Measurements from ENCODE around the gene PPP2CA. TPM values are rescaled to one million over a fixed set of nuclear protein-coding genes. Genes with fewer than 3 reads are reported as not detected.

The PPP2CA gene
- total and polyA plus RNA-seq, 2 of the 8 experiments (the other 6 are each of a cell fraction or from before 2014, with no cell fraction given), result 75.0 to 205 TPM

- TF ChIP-seq CTCF (IDR thresholded peaks at IDR 0.05; ENCODE audit: control extremely low read depth in 1 of 3, insufficient read depth in 1 of 3, low read depth in 1 of 3, low read length in 3 of 3), result no peak
- TF ChIP-seq FOSL1 (IDR thresholded peaks at IDR 0.05; ENCODE audit: insufficient read depth, low read depth, low read length), result no peak
These were observed 76.1 kb downstream of the PPP2CA start (continued) for GRCh38 chr5:134149571-134150303.
